Skeletal muscle tissue (tissue), 4 donors: ENCODE results near the gene NAA20. TPM values are rescaled to one million over a fixed set of nuclear protein-coding genes. Genes with fewer than 3 reads are reported as not detected.
"Not testable (repeated sequence)": the region's sequence is repeated elsewhere in the genome, so short reads cannot be mapped to it uniquely, and the experiment has no call there.

Source experiments
- H3K27ac ChIP-seq: one replicate; pipeline ENCODE4 v1.7.0; 2013; ENCODE audit warnings: mild to moderate bottlenecking, low read depth, low read length, inconsistent platforms
- H3K27me3 ChIP-seq, 3 donors: one replicate each; pipeline ENCODE4 v1.7.0; 2013; ENCODE audit warnings: low read length in 3 of 3; ENCODE audit not compliant: control insufficient read depth in 3 of 3, insufficient read depth in 3 of 3
- H3K36me3 ChIP-seq, 3 donors: one replicate each; pipeline ENCODE4 v1.7.0; 2013; ENCODE audit warnings: low read length in 3 of 3; ENCODE audit not compliant: control insufficient read depth in 3 of 3, insufficient read depth in 3 of 3
- H3K4me1 ChIP-seq, 3 donors: one replicate each; pipeline ENCODE4 v1.7.0; 2013; ENCODE audit warnings: low read length in 3 of 3, mild to moderate bottlenecking in 3 of 3; ENCODE audit not compliant: control insufficient read depth in 3 of 3, insufficient read depth in 3 of 3
- H3K4me3 ChIP-seq, 3 donors: one replicate each; pipeline ENCODE4 v1.7.0; 2013; ENCODE audit warnings: low read length in 3 of 3
- H3K9ac ChIP-seq, 3 donors: one replicate each; pipeline ENCODE4 v1.7.0; 2013; ENCODE audit warnings: low read length in 3 of 3, mild to moderate bottlenecking in 3 of 3, moderate library complexity in 2 of 3, low read depth in 1 of 3
- H3K9me3 ChIP-seq, 3 donors: one replicate each; pipeline ENCODE4 v1.7.0; 2013; ENCODE audit warnings: low read length in 3 of 3; ENCODE audit not compliant: control insufficient read depth in 3 of 3
- total RNA-seq: library from RNA; depleted of rRNA; stranded (reverse); fragments of >200 nt; gene quantifications from one replicate; pipeline ENCODE4 v1.2.3, GENCODE V29; 2014
- donor health status: Osteomylitis.

NAA20 gene
- total RNA-seq, 1 donor from 2014 or later: 58.5 TPM

DNA sequence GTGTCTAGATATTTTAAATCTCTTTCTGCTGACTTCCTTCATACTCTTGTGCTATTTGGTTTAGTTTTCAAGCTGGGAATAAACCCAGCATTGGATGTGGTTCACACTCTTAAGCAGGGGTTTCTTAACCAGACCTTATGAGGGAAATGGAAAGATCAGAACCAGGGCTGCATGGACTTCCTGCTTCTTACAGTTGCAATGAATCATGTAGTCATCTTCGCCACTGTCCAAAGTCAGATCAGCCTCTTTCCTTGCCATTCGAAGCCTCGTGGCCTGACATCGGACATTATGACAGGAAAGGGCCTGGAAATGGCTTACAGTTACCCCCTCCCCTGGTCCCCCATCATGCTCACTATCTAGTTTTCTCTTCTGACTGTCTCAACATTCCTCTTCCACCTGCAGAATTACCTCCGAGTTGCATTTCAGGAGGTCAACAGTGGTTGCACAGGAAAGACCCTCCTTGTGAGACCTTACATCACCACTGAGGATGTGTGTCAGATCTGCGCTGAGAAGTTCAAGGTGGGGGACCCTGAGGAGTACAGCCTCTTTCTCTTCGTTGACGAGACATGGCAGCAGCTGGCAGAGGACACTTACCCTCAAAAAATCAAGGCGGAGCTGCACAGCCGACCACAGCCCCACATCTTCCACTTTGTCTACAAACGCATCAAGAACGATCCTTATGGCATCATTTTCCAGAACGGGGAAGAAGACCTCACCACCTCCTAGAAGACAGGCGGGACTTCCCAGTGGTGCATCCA lies 16.8 kb upstream of the NAA20 start:
- Histone ChIP-seq H3K4me1 (peaks cover 32 to 62% (median 34%) of the 10 kb centered on the region in 3 donors), H3K9ac (no peak overlapping the region), H3K9me3 (no peaks in the 10 kb centered on the region), H3K36me3 (peaks cover 25 to 30% (median 29%) of the 10 kb centered on the region in 3 donors), H3K4me3 (no peak overlapping the region), H3K27ac (peak overlapping the region; percentile 20), H3K27me3 (no peaks in the 10 kb centered on the region)

DNA sequence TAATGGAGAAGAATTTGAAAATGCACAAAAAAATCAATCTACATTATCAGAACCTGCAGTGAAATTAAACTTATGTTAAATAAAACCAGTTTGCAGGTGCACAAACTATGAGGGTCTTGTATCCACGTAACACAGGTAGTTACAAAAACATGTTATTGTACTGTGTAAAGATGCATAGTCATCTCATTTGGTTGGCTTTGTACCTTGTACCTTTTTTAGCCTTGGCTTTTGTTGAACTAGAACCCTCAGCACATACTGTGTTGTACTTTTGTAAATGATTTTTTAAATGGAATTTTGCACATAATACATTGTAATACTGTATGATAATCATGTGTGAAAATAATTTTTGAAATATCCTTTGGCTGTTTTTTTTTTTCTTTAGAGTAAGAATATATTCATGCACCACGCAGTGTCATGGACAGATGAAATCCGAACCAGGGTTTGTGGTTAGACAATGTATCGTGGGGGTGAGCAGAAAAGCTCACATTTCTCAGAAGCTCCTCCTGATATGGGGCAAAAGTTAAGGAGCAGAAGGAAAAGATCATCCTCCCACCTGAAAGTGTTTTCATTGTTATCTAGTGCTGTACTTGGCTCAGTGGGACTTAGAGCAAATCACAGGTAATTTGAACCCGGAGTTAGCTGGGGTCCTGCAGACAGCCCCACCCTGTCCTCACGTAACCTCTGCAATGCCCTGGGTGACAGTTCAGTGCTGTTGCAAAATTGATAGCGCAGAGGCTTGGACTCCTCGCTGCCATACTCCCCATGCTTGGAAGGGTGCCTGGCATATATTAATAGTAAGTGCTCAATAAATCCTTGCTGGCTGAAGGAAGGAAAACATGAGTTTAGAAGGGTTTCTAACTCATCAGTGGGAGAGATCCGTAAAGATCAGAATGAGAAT lies 14.8 kb upstream of the NAA20 start:
- Histone ChIP-seq H3K4me3 (peak overlapping the region; percentile 52 to 62 (median 54)), H3K27ac (peak overlapping the region; percentile 87), H3K9me3 (no peaks in the 10 kb centered on the region), H3K27me3 (no peaks in the 10 kb centered on the region), H3K9ac (peak overlapping the region in 2 of 3 donors; percentile 20 to 61), H3K4me1 (peaks cover 17 to 44% (median 20%) of the 10 kb centered on the region in 3 donors), H3K36me3 (peaks cover 25 to 29% (median 28%) of the 10 kb centered on the region in 3 donors)

DNA sequence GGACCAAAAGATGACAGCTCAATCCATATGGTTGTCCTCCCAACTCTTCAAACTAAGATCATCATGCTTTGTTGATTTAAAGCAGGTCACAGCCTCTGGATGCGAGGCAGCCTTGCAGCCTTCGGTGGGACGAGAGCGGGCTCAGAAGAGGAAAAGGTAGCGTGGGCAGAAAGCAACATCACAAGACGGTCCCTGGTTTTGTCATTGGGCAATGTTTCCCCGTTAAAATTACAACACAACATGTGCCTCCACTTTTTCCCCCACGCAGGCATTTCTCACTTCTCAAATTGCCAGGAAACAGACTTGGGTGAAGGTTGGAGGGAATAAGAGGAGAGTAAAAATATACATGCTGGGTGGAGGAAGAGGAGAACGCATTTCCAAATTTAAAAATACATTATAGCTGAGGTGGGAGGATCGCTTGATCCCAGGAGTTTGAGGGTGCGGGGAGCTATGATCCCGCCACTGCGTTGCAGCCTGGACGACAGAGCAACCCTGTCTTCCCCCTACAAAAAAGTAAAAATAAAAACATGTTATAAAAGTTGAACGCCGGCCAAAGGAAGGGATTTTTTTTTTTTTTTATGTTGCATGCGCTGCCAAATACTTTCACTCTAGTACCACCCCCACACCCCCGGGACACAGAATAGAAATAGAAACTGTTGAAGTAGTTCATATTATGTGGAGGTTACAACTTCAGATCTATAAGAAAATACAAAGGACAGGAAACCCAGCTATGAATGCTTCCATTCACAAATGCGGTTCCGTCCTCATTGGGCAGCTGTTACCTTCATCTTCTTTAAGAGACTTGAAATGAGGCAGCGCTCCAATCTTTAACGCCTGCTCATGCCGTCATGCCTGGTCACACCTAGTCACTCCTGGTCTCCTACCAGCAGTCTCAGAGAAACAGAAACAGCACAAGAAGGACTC lies 13.9 kb upstream of the NAA20 start:
- Histone ChIP-seq H3K27ac (peak overlapping the region; percentile 87), H3K4me3 (peak overlapping the region; percentile 52 to 62 (median 54)), H3K4me1 (peaks cover 17 to 44% (median 20%) of the 10 kb centered on the region in 3 donors), H3K9ac (peak overlapping the region; percentile 21 to 61 (median 52)), H3K36me3 (peaks cover 23 to 27% (median 27%) of the 10 kb centered on the region in 3 donors), H3K27me3 (no peaks in the 10 kb centered on the region), H3K9me3 (no peaks in the 10 kb centered on the region)

DNA sequence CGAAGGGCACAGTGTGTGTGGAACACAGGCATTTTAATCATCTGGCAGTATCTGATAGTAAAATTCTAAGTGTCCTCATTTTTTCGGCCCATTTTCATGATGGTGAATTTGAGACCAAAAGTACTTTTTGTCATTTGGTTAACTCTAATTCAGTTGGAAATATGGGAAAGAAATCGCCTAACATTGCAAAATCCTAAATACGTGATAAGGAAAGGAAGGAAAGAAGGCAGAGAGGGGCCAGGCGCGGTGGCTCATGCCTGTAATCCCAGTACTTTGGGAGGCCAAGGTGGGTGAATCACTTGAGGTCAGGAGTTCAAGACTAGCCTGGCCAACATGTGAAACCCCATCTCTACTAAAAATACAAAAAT lies 13.2 kb upstream of the NAA20 start:
- not testable (repeated sequence) for H3K27me3 ChIP-seq, H3K9me3 ChIP-seq
- H3K9ac ChIP-seq: peak overlapping the region; percentile 21 to 61 (median 52)
- peak overlapping the region; percentile 87 for H3K27ac ChIP-seq
- peaks cover 16 to 21% (median 20%) of the 10 kb centered on the region in 3 donors for H3K36me3 ChIP-seq
- peaks cover 14 to 41% (median 20%) of the 10 kb centered on the region in 3 donors for H3K4me1 ChIP-seq
- H3K4me3 ChIP-seq: peak overlapping the region in 2 of 3 donors; percentile 54 to 62

- Histone ChIP-seq H3K36me3 (peaks cover 7 to 12% (median 9%) of the 10 kb centered on the region in 3 donors), H3K4me3 (no peak overlapping the region), H3K9me3 (no peaks in the 10 kb centered on the region), H3K4me1 (peaks cover 16 to 40% (median 24%) of the 10 kb centered on the region in 3 donors), H3K27me3 (no peaks in the 10 kb centered on the region), H3K9ac (no peak overlapping the region), H3K27ac (no peak overlapping the region)
Observed at GRCh38 chr20:20005342-20005741, 11.8 kb upstream of the NAA20 start.

DNA sequence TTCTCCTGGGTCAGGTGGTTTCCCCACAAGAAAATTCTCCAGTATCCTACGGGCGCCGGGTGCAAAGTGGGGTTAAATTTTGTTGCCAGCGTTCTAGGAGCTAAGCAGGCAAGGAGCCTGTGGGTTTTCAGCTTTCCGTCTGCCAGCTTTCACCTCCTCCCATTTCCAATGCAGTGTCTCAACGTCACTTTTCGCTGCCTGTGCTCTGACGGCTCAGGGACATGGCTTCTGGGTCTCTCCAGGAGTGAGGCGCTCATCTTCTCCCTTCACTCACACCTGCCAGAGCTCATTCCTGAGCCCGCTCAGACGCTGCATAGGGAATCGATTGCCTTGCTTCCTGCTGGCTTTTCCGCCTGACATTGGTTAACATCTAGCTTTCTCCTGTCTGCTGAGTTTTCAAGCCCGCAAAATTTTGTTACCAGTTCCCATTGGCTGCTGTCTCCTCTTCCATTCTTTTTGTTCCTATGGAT lies 7.3 kb upstream of the NAA20 start:
- Histone ChIP-seq H3K27me3 (no peaks in the 10 kb centered on the region), H3K36me3 (no peaks in the 10 kb centered on the region), H3K4me1 (peaks cover 11 to 15% (median 13%) of the 10 kb centered on the region in 3 donors), H3K9me3 (no peaks in the 10 kb centered on the region), H3K27ac (no peak overlapping the region), H3K4me3 (peak overlapping the region in 1 of 3 donors; percentile 45), H3K9ac (peak overlapping the region in 2 of 3 donors; percentile 18 to 25)

DNA sequence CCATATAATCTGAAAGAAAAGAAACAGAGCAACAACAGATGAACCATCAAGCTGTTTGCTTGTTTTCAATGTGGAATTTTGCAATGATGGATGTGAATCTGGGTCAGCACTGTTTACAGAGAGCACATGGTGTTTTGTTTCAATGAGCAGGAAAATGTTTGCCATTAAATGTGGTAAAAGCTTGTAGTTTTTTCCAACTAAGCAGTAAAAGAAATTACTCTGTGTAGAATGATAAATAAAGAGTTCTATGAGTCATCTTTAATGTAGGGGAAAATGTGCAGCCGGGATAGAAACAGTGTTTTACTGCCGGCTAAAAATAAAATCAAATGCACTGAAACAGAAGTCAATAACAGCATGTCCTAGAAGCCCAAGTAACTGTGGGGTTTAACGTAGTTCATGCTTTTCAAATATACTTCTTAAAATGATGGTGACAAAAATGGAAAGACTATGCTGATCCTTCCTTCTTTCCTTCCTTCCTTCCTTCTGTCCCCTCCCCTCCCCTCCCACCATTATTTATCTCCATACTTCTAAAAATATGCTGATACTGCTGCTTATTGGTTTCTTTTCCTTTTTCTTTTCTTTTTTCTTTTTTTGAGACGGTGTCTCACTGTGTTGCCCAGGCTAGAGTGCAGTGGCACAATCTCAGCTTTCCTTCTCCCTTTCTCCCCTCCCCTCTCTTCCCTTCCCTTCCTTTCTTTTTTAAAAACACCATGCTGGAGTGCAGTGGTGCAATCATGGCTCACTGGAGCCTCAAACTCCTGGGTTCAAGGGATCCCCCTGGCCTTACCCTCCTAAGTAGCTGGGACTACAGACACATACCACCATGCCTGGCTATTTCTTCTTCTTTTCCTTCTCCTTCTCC lies 6.3 kb upstream of the NAA20 start:
- peak overlapping the region in 1 of 3 donors; percentile 1 for H3K9ac ChIP-seq
- H3K36me3 ChIP-seq: no peaks in the 10 kb centered on the region
- H3K9me3 ChIP-seq: no peaks in the 10 kb centered on the region
- no peaks in the 10 kb centered on the region for H3K27me3 ChIP-seq
- H3K27ac ChIP-seq: peak overlapping the region; percentile 44
- H3K4me1 ChIP-seq: peaks cover 11 to 15% (median 13%) of the 10 kb centered on the region in 3 donors
- peak overlapping the region in 1 of 3 donors; percentile 0 for H3K4me3 ChIP-seq

GRCh38 chr20:20012541-20012940 lies 4.6 kb upstream of the NAA20 start:
- Histone ChIP-seq H3K27ac (no peak overlapping the region), H3K27me3 (no peaks in the 10 kb centered on the region), H3K4me1 (peaks cover 13 to 15% (median 15%) of the 10 kb centered on the region in 3 donors), H3K9me3 (no peaks in the 10 kb centered on the region), H3K36me3 (no peaks in the 10 kb centered on the region), H3K9ac (no peak overlapping the region), H3K4me3 (no peak overlapping the region)
